GM12865 (cell line): ENCODE results near the gene HPCAL1.
"Not testable (repeated sequence)": the region's sequence is repeated elsewhere in the genome, so short reads cannot be mapped to it uniquely, and the experiment has no call there.

Experiments used
- DNase-seq: peaks from one replicate; pipeline ENCODE4 v3.0.0; 2010; ENCODE audit warnings: low read depth
- H3K4me3 ChIP-seq: 2 replicates; pipeline ENCODE4 v1.5.1; 2011; ENCODE audit warnings: mild to moderate bottlenecking, low read depth, low read length, control low read depth
- CTCF ChIP-seq: IDR thresholded peaks from 2 replicates; pipeline ENCODE4 v1.5.1; 2011; ENCODE audit warnings: low read length, control low read depth, low read depth, inconsistent platforms; ENCODE audit not compliant: insufficient read depth; ENCODE audit errors: missing control alignments

HPCAL1 gene

GRCh38 chr2:10452956-10453904 is 150.5 kb downstream of the HPCAL1 start:
- TF ChIP-seq CTCF: no peak
- no peak overlapping the region for H3K4me3 ChIP-seq
- DNase-seq: no peak

GRCh38 chr2:10453905-10454298 is 151.2 kb downstream of the HPCAL1 start:
- no peak for TF ChIP-seq CTCF
- no peak for DNase-seq
- H3K4me3 ChIP-seq: no peak overlapping the region

- no peak overlapping the region for H3K4me3 ChIP-seq
- DNase-seq: no peak
- TF ChIP-seq CTCF: no peak
These were observed 151.8 kb downstream of the HPCAL1 start for GRCh38 chr2:10454505-10454904.

- not testable (repeated sequence) for H3K4me3 ChIP-seq, DNase-seq
These were observed 154.5 kb downstream of the HPCAL1 start for GRCh38 chr2:10457195-10457594.

GRCh38 chr2:10457846-10458598 is 155.3 kb downstream of the HPCAL1 start:
- no peak for DNase-seq
- no peak for TF ChIP-seq CTCF
- no peak overlapping the region for H3K4me3 ChIP-seq

- DNase-seq: no peak
- TF ChIP-seq CTCF: no peak
- H3K4me3 ChIP-seq: no peak overlapping the region
These were observed 157.7 kb downstream of the HPCAL1 start for GRCh38 chr2:10460366-10460796.
